ENCODE measurements around the gene LUZP1. TPM values are rescaled to one million over a fixed set of nuclear protein-coding genes. Genes with fewer than 3 reads are reported as not detected.

LUZP1 gene
- total RNA-seq, 1 donor from 2014 or later: 82.2 TPM

DNA sequence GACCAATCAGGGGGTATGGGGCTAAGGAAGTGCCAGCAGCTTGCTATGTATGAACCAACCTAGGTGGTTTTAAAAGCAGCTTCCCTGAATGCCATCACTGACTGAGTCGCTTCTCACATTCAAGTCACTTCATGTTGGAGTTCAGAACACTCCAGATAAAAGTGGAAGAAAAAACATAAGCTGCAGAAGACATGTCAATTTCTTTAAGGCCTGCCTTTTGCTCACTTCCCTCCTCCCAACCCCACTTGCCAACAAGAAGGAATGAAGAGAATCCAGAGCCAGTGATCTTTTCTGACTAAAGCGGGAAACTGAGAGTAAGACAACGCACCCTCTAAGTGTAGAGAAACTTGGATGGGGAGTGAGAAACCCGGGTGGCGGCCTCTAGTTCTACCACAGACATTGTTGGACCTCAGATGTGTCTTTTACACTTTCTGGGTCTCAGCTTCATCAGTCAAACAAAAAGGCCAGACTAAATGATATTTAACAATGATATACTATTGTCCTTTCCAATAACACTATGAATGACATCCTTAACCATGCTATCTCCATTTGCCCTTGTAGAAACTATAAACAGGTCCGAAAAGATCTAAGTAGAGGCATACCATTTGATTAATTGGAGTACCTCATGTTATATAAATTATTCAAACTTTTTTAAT lies 54.1 kb downstream of the LUZP1 start:
- Histone ChIP-seq H2AFZ (ENCODE audit: low read depth, low read length) (no peak overlapping the region), H3K9ac (ENCODE audit: low read length) (peak overlapping the region; percentile 0), H3K4me2 (ENCODE audit: low read length) (peak overlapping the region; percentile 9), H3K27ac (ENCODE audit: low read depth, low read length) (no peak overlapping the region), H3K79me2 (ENCODE audit: insufficient read depth, low read length) (peaks cover 99% of the 10 kb centered on the region), H3K27me3 (ENCODE audit: insufficient read depth, low read length) (no peaks in the 10 kb centered on the region), H3K9me3 (ENCODE audit: insufficient read depth, low read depth, low read length) (no peaks in the 10 kb centered on the region), H3K36me3 (ENCODE audit: insufficient read depth, low read length) (no peaks in the 10 kb centered on the region), H4K20me1 (ENCODE audit: insufficient read depth, low read length) (peaks cover 87% of the 10 kb centered on the region), H3K4me3 (ENCODE audit: insufficient read depth, low read depth, low read length) (no peak overlapping the region), H3K4me1 (ENCODE audit: insufficient read depth, low read length) (peaks cover 10% of the 10 kb centered on the region)
- peaks cover 63% of the 10 kb centered on the region for H3K4me1 Mint-ChIP-seq (ENCODE audit: low read depth, unreplicated experiment)
- no peaks in the 10 kb centered on the region for H3K9me3 Mint-ChIP-seq (ENCODE audit: unreplicated experiment)
- FAIRE-seq: no peak
- H3K4me3 Mint-ChIP-seq (ENCODE audit: unreplicated experiment): peak overlapping the region; percentile 45
- peak overlapping the region; percentile 80 for H3K27ac Mint-ChIP-seq (ENCODE audit: unreplicated experiment)
- no peaks in the 10 kb centered on the region for H3K27me3 Mint-ChIP-seq (ENCODE audit: low read depth, unreplicated experiment)
- DNase-seq (ENCODE audit: low read depth): no peak
- H3K36me3 Mint-ChIP-seq (ENCODE audit: low read depth, unreplicated experiment): no peaks in the 10 kb centered on the region
- TF ChIP-seq, protein P1, sequence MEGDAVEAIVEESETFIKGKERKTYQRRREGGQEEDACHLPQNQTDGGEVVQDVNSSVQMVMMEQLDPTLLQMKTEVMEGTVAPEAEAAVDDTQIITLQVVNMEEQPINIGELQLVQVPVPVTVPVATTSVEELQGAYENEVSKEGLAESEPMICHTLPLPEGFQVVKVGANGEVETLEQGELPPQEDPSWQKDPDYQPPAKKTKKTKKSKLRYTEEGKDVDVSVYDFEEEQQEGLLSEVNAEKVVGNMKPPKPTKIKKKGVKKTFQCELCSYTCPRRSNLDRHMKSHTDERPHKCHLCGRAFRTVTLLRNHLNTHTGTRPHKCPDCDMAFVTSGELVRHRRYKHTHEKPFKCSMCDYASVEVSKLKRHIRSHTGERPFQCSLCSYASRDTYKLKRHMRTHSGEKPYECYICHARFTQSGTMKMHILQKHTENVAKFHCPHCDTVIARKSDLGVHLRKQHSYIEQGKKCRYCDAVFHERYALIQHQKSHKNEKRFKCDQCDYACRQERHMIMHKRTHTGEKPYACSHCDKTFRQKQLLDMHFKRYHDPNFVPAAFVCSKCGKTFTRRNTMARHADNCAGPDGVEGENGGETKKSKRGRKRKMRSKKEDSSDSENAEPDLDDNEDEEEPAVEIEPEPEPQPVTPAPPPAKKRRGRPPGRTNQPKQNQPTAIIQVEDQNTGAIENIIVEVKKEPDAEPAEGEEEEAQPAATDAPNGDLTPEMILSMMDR (IDR thresholded peaks at IDR 0.05; ENCODE audit: insufficient read depth, low read depth, low read length): no peak
- TF ChIP-seq EZH2 (IDR thresholded peaks at IDR 0.05; ENCODE audit: insufficient read depth, low read length): no peak

- no peaks in the 10 kb centered on the region for H3K27me3 ChIP-seq (ENCODE audit: insufficient read depth, low read length)
- H3K27ac Mint-ChIP-seq (ENCODE audit: unreplicated experiment): peak overlapping the region; percentile 68
- H3K4me2 ChIP-seq (ENCODE audit: low read length): no peak overlapping the region
- H3K27me3 Mint-ChIP-seq (ENCODE audit: low read depth, unreplicated experiment): no peaks in the 10 kb centered on the region
- H3K4me1 ChIP-seq (ENCODE audit: insufficient read depth, low read length): peaks cover 15% of the 10 kb centered on the region
- no peak for DNase-seq (ENCODE audit: low read depth)
- no peaks in the 10 kb centered on the region for H3K9me3 Mint-ChIP-seq (ENCODE audit: unreplicated experiment)
- peaks cover 17% of the 10 kb centered on the region for H3K36me3 ChIP-seq (ENCODE audit: insufficient read depth, low read length)
- no peak overlapping the region for H3K4me3 Mint-ChIP-seq (ENCODE audit: unreplicated experiment)
- peaks cover 61% of the 10 kb centered on the region for H3K4me1 Mint-ChIP-seq (ENCODE audit: low read depth, unreplicated experiment)
- TF ChIP-seq, protein P1 (IDR thresholded peaks at IDR 0.05; ENCODE audit: insufficient read depth, low read depth, low read length): no peak
- no peak for TF ChIP-seq EZH2 (IDR thresholded peaks at IDR 0.05; ENCODE audit: insufficient read depth, low read length)
- H4K20me1 ChIP-seq (ENCODE audit: insufficient read depth, low read length): peaks cover 87% of the 10 kb centered on the region
- peaks cover 9% of the 10 kb centered on the region for H3K36me3 Mint-ChIP-seq (ENCODE audit: low read depth, unreplicated experiment)
- FAIRE-seq: no peak
- H3K9me3 ChIP-seq (ENCODE audit: insufficient read depth, low read depth, low read length): no peaks in the 10 kb centered on the region
- H3K79me2 ChIP-seq (ENCODE audit: insufficient read depth, low read length): peaks cover 97% of the 10 kb centered on the region
- H3K9ac ChIP-seq (ENCODE audit: low read length): no peak overlapping the region
- no peak overlapping the region for H3K27ac ChIP-seq (ENCODE audit: low read depth, low read length)
- H2AFZ ChIP-seq (ENCODE audit: low read depth, low read length): no peak overlapping the region
- H3K4me3 ChIP-seq (ENCODE audit: insufficient read depth, low read depth, low read length): no peak overlapping the region
Measured at GRCh38 chr1:23111600-23112535, 56.8 kb downstream of the LUZP1 start.
